Stomach (tissue), 4 donors: ENCODE data around the gene MTCL1.

Experiments used
- CTCF ChIP-seq, 7 experiments: fragments of 450-650 bp in 4 of 7; fragments of 200-600 bp in 3 of 7; sonication (generic) in 3 of 7; IDR thresholded peaks; one replicate each; pipeline ENCODE4 v1.5.1; 2016 to 2019; ENCODE audit warnings: antibody characterized with exemption in 7 of 7, control low read depth in 2 of 7, mild to moderate bottlenecking in 1 of 7
- POLR2AphosphoS5 ChIP-seq, 3 donors: sonication (generic); formaldehyde crosslinking; IDR thresholded peaks; one replicate each; pipeline ENCODE4 v1.6.1; 2016; ENCODE audit warnings: antibody characterized with exemption in 3 of 3

GRCh38 chr18:8689517-8689916 lies 15.8 kb upstream of the MTCL1 start:
- TF ChIP-seq POLR2AphosphoS5 (IDR thresholded peaks at IDR 0.05) (no peak), CTCF (IDR thresholded peaks at IDR 0.05) (no peak)
